Smooth muscle cell (in vitro differentiated cells): Measurements from ENCODE around the gene SPTAN1. TPM values are rescaled to one million over a fixed set of nuclear protein-coding genes. Genes with fewer than 3 reads are reported as not detected.
"Not testable (repeated sequence)": the region's sequence is repeated elsewhere in the genome, so short reads cannot be mapped to it uniquely, and the experiment has no call there.

ENCODE experiments used
- DNase-seq: peaks from one replicate; lab custom pipeline; 2025; ENCODE audit not compliant: unreplicated experiment; lab: John Stamatoyannopoulos, UW
- H2AFZ ChIP-seq: fragments of 200-600 bp; sonication (generic); 2 replicates; pipeline ENCODE4 v1.6.0; 2016; ENCODE audit warnings: antibody characterized with exemption, low read depth, mild to moderate bottlenecking
- H3F3A ChIP-seq: fragments of 200-600 bp; sonication (generic); 2 replicates; pipeline ENCODE4 v1.6.0; 2017; ENCODE audit warnings: antibody characterized with exemption, low read depth
- H3K27ac ChIP-seq: fragments of 200-600 bp; sonication (generic); 2 replicates; pipeline ENCODE4 v1.5.1; 2016; ENCODE audit warnings: low read depth, mild to moderate bottlenecking
- H3K27me3 ChIP-seq: fragments of 200-600 bp; sonication (generic); 2 replicates; pipeline ENCODE4 v1.6.1; 2016; ENCODE audit warnings: low read depth, mild to moderate bottlenecking
- H3K36me3 ChIP-seq: fragments of 200-600 bp; sonication (generic); 2 replicates; pipeline ENCODE4 v1.5.1; 2016; ENCODE audit warnings: low read depth
- H3K4me1 ChIP-seq: fragments of 200-600 bp; sonication (generic); 2 replicates; pipeline ENCODE4 v1.5.1; 2016; ENCODE audit warnings: low read depth
- H3K4me2 ChIP-seq: fragments of 200-600 bp; sonication (generic); 2 replicates; pipeline ENCODE4 v1.6.0; 2016; ENCODE audit warnings: mild to moderate bottlenecking
- H3K4me3 ChIP-seq: fragments of 200-600 bp; sonication (generic); 2 replicates; pipeline ENCODE4 v1.5.1; 2016; ENCODE audit warnings: mild to moderate bottlenecking
- H3K79me2 ChIP-seq: fragments of 200-600 bp; sonication (generic); 2 replicates; pipeline ENCODE4 v1.6.0; 2016; ENCODE audit warnings: low read depth, mild to moderate bottlenecking
- H3K9ac ChIP-seq: fragments of 200-600 bp; sonication (generic); 2 replicates; pipeline ENCODE4 v1.6.0; 2016; ENCODE audit warnings: low read depth
- H3K9me3 ChIP-seq: fragments of 200-600 bp; sonication (generic); replicated peaks from 2 replicates; pipeline ENCODE4 v1.5.1; 2016; ENCODE audit warnings: low read depth
- H4K20me1 ChIP-seq: fragments of 200-600 bp; sonication (generic); 2 replicates; pipeline ENCODE4 v1.6.0; 2016; ENCODE audit warnings: low read depth
- WGBS: methylation state at CpG from one replicate; pipeline ENCODE4 v1.1.7; 2016; ENCODE audit warnings: low lambda C conversion rate; 5-methylcytosine and 5-hydroxymethylcytosine counted together
- polyA plus RNA-seq: library from polyadenylated mRNA; unstranded; fragments of >200 nt; fragmentation: Nextera tagmentation; extraction: Ambion mirVana; gene quantifications from 2 replicates; pipeline ENCODE4 v1.2.1, GENCODE V29; 2016
- total RNA-seq: library from RNA; depleted of rRNA; stranded (reverse); fragments of >200 nt; gene quantifications from 2 replicates; pipeline ENCODE4 v1.2.3, GENCODE V29; 2014
- TF ChIP-seq, protein P1 (sequence below): fragments of 200-600 bp; sonication (generic); IDR thresholded peaks from 2 replicates; pipeline ENCODE4 v1.5.1; 2017; ENCODE audit warnings: borderline replicate concordance, mild to moderate bottlenecking, antibody characterized with exemption; ENCODE audit not compliant: insufficient read depth, poor library complexity, severe bottlenecking

Gene SPTAN1
- total and polyA plus RNA-seq, 2 experiments from 2014 or later, result 84.9 to 145 TPM

GRCh38 chr9:128505414-128505765, 47.0 kb upstream of the SPTAN1 start:
- Histone ChIP-seq H3K4me3 (peak overlapping the region; percentile 71), H2AFZ (no peak overlapping the region), H3K4me2 (peak overlapping the region; percentile 89), H3K9ac (peak overlapping the region; percentile 82), H3F3A (no peaks in the 10 kb centered on the region), H3K4me1 (peaks cover 7% of the 10 kb centered on the region), H3K27me3 (no peaks in the 10 kb centered on the region), H4K20me1 (peaks cover 4% of the 10 kb centered on the region), H3K79me2 (peaks cover 18% of the 10 kb centered on the region), H3K27ac (no peak overlapping the region), H3K9me3 (no peaks in the 10 kb centered on the region), H3K36me3 (no peaks in the 10 kb centered on the region)
- TF ChIP-seq, protein P1, sequence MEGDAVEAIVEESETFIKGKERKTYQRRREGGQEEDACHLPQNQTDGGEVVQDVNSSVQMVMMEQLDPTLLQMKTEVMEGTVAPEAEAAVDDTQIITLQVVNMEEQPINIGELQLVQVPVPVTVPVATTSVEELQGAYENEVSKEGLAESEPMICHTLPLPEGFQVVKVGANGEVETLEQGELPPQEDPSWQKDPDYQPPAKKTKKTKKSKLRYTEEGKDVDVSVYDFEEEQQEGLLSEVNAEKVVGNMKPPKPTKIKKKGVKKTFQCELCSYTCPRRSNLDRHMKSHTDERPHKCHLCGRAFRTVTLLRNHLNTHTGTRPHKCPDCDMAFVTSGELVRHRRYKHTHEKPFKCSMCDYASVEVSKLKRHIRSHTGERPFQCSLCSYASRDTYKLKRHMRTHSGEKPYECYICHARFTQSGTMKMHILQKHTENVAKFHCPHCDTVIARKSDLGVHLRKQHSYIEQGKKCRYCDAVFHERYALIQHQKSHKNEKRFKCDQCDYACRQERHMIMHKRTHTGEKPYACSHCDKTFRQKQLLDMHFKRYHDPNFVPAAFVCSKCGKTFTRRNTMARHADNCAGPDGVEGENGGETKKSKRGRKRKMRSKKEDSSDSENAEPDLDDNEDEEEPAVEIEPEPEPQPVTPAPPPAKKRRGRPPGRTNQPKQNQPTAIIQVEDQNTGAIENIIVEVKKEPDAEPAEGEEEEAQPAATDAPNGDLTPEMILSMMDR, result no peak
- 40% methylated on average over 6 of the region's 6 CpGs for WGBS
- no peak for DNase-seq

DNA sequence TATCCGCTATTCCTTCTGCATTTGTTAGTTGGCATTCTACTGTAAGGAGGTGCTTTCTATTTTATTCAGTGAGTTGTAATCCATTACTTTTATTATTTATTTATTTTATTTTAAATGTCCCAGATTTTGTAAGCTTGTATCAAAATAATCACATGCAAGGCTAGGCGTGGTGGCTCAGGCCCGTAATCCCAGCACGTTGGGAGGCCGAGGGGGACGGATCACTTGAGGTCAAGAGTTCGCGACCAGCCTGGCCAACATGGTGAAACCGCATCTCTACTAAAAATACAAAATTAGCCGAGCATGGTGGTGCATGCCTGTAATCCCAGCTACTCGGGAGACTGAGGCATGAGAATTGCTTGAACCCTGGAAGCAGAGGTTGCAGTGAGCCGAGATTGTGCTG, 46.5 kb upstream of the SPTAN1 start:
- not testable (repeated sequence) for H2AFZ ChIP-seq, DNase-seq, H3K27me3 ChIP-seq, H3F3A ChIP-seq, H3K27ac ChIP-seq, H3K9me3 ChIP-seq, H3K4me1 ChIP-seq, H4K20me1 ChIP-seq, H3K36me3 ChIP-seq, H3K9ac ChIP-seq
- WGBS, result 95% methylated on average over 12 of the region's 12 CpGs
- peak overlapping the region; percentile 71 for H3K4me3 ChIP-seq
- H3K79me2 ChIP-seq, result peaks cover 18% of the 10 kb centered on the region
- H3K4me2 ChIP-seq, result peak overlapping the region; percentile 89

DNA sequence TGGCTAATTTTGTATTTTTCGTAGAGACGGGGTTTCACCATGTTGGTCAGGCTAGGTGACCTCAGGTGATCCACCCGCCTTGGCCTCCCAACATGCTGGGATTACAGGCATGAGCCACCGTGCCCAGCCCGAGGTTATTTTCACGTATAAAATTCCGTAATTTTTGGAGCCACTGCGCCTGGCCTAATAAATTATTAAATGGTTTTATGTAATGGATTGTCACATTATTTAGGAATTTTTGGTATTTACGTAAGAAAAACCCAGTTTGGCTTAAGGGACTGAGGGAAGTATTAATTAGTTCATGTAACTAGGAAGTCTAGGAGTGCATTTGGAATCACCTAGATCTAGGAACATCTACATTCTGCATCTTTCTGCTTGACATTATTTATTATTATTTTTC, 39.6 kb upstream of the SPTAN1 start:
- H2AFZ ChIP-seq, result no peak overlapping the region

GRCh38 chr9:128521956-128522355, 30.4 kb upstream of the SPTAN1 start:
- H4K20me1 ChIP-seq, result no peaks in the 10 kb centered on the region
- DNase-seq, result no peak
- H3K9me3 ChIP-seq, result no peaks in the 10 kb centered on the region
- H3F3A ChIP-seq, result no peaks in the 10 kb centered on the region
- peaks cover 5% of the 10 kb centered on the region for H3K4me1 ChIP-seq
- no peak overlapping the region for H3K9ac ChIP-seq
- no peak overlapping the region for H2AFZ ChIP-seq
- peaks cover 3% of the 10 kb centered on the region for H3K36me3 ChIP-seq
- WGBS, result 92% methylated on average over 6 of the region's 6 CpGs
- TF ChIP-seq, protein P1, result no peak
- no peak overlapping the region for H3K4me2 ChIP-seq
- H3K27me3 ChIP-seq, result no peaks in the 10 kb centered on the region
- H3K79me2 ChIP-seq, result no peaks in the 10 kb centered on the region
- H3K4me3 ChIP-seq, result no peak overlapping the region
- H3K27ac ChIP-seq, result no peak overlapping the region

More for the DNA sequence above, 39.6 kb upstream of the SPTAN1 start:
- H3K79me2 ChIP-seq, result no peaks in the 10 kb centered on the region
- H3K4me3 ChIP-seq, result no peak overlapping the region
- H3K27ac ChIP-seq, result no peak overlapping the region
- H3K9me3 ChIP-seq, result no peaks in the 10 kb centered on the region
- H3K9ac ChIP-seq, result no peak overlapping the region
- no peak for DNase-seq
- peaks cover 4% of the 10 kb centered on the region for H4K20me1 ChIP-seq
- TF ChIP-seq, protein P1, result no peak
- no peaks in the 10 kb centered on the region for H3K4me1 ChIP-seq
- WGBS, result 97% methylated on average over 9 of the region's 9 CpGs
- H3K36me3 ChIP-seq, result peaks cover 3% of the 10 kb centered on the region
- no peaks in the 10 kb centered on the region for H3K27me3 ChIP-seq
- no peaks in the 10 kb centered on the region for H3F3A ChIP-seq
- no peak overlapping the region for H3K4me2 ChIP-seq
